ENCODE data around the gene CNKSR1.
A peak's percentile ranks its signal among the peaks of the same experiment; 100 is the strongest.

The CNKSR1 gene

GRCh38 chr1:26184086-26184485 lies 6.8 kb downstream of the CNKSR1 start:
- DNase-seq (ENCODE audit: low read depth in 2 of 2) = no peak

- DNase-seq (ENCODE audit: low read depth in 2 of 2) = no peak
Observed at GRCh38 chr1:26184883-26185282, 7.6 kb downstream of the CNKSR1 start.

GRCh38 chr1:26187882-26188281 lies 10.6 kb downstream of the CNKSR1 start:
- no peak for DNase-seq (ENCODE audit: low read depth in 2 of 2)

- DNase-seq (ENCODE audit: low read depth in 2 of 2) = no peak
Observed at GRCh38 chr1:26188477-26188876, 11.2 kb downstream of the CNKSR1 start.

GRCh38 chr1:26189331-26189730 lies 12.0 kb downstream of the CNKSR1 start:
- DNase-seq (ENCODE audit: low read depth in 2 of 2) = no peak

DNA sequence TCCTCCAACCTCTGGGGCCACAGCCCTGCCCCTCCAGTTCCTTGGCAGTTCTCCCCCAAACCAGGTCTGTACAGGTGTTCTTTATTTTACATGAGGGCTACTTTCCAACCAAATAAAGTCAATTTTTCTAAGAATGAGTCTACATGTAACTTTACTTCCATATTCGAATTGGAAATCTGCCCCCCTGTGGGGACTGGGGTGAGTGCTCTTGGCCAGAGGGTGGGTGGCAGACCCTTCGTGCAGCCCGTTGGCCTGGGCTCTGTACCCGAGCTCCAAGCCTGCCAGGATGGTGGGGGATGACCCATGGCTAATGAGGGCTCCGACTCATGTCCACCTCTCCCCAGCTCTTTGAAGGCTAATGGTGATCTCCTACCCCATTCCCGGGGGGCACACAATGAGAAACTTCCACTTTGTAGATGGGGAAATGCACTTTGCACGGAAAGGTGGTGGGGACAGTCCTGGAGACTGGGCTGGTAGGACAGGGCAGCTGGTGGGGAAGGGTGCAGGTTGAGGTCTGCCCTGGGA lies 12.5 kb downstream of the CNKSR1 start:
- DNase-seq (ENCODE audit: low read depth in 2 of 2) = no peak

- peak in 1 of 2 experiments; percentile 3 for DNase-seq (ENCODE audit: low read depth in 2 of 2)
Observed at GRCh38 chr1:26190373-26190987, 13.2 kb downstream of the CNKSR1 start, which contains the start of gene CATSPER4. Gene CATSPER4, plus strand, starts transcription at chr1:26190602. Its CDS starts 26 bp downstream, at chr1:26190628.

DNA sequence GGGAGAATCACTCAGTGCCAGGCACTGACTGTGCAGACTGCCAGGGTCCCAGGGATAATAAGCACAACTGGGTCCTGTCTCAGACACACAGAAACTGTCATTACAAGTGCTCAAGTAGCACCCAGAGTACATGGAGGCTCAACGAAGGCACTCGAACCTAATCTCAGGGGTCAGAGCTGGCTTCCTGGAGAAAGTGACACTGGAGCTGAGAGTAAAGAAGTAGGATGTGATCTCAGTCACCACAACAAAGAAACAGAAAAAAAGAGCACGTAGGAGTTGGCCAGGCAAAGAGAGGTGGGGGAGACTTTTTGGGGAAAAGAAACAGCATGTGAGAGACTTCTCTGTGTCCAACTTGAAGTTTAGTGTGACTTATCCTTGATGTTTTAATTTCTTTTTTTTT lies 14.4 kb downstream of the CNKSR1 start:
- DNase-seq (ENCODE audit: low read depth in 2 of 2) = no peak

GRCh38 chr1:26195805-26196204 lies 18.5 kb downstream of the CNKSR1 start:
- no peak for DNase-seq (ENCODE audit: low read depth in 2 of 2)

DNA sequence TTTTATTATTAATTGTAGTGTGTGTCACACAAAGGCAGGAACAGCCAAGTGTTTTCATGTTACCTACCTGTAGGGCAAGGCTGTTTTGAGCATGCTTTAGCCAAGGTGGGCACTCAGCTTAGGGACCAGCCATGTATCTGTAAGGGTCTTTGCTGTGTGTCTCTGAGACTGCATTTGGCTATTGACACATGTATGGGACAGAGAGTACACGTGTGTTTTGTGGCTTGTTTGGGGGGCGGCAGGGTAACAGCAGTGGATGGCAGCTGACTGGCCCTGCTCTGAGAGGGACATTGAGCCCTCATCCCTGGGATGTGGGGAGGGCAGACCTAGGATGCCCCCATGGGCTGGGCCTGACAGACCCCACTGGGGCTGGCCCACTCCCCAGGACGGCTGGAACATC lies 20.0 kb downstream of the CNKSR1 start:
- no peak for DNase-seq (ENCODE audit: low read depth in 2 of 2)

DNA sequence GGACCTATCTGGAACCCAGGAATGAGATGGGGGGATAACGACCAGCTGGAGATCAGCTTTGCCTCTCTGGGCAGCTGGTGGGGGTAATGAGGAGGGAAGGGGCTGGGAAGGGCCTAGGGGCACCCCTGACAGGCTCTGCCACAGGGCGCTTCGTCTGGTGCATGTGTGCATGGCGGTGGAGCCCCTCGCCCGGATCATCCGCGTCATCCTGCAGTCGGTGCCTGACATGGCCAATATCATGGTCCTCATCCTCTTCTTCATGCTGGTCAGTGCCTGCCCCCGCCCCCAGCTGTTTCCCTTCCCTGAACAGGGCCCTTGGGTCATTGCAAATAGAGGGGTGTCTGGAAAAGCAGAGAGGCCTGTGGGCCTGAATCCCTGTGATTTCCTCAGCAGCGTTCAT lies 20.5 kb downstream of the CNKSR1 start:
- no peak for DNase-seq (ENCODE audit: low read depth in 2 of 2)

DNA sequence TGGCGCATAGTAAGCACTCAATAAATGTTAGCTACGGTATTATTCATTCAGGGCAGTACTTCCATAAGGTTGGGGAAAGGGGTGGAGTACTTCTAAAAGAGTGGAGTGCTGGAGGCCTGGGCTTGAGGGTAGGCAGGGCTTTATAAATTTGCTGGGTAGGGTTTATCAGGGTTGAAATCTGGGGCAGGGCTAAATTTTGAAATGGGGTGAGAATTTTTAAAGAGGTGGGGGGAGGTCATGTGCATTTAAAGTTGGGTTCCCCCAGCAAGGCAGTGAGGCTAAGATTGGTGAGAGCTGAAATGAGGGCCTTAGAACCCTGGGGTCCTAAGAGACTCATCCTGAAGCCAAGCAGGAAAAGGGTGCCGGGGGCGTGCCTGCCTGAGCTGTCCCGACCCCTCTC lies 23.1 kb downstream of the CNKSR1 start:
- DNase-seq (ENCODE audit: low read depth in 2 of 2) = no peak

DNA sequence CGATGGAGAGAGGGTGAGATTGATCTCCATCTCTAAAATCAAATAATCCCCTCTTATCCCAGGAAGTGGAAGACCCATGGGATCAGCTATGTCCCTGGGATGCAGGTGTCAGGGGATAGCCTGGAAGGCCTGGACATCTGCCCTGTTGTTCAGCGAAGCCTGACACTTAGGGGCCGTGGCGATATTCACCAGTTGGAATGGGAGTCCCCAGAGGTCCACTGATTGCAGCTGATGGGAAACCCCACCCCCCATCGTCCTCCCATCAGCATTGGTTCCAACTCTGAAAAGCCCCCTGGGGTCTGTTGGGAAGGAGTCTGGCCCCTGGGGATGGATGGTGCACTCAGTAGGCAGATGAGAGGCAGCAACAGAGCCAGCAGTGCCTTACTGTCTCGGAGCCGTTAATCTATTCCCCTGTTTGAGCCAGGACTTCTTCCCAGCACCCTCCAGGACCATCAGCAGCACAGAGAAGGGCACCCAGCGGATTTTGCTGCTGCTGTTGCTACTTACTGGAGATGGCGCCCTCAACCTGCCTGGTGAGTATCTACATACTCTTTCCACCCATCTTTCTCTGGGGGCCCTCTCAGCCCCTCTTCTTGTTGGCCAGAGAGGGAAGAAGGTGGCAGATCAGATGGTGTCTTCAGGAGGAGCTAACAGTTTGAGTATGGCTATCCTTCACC lies 26.5 kb downstream of the CNKSR1 start:
- no peak for DNase-seq (ENCODE audit: low read depth in 2 of 2)

DNA sequence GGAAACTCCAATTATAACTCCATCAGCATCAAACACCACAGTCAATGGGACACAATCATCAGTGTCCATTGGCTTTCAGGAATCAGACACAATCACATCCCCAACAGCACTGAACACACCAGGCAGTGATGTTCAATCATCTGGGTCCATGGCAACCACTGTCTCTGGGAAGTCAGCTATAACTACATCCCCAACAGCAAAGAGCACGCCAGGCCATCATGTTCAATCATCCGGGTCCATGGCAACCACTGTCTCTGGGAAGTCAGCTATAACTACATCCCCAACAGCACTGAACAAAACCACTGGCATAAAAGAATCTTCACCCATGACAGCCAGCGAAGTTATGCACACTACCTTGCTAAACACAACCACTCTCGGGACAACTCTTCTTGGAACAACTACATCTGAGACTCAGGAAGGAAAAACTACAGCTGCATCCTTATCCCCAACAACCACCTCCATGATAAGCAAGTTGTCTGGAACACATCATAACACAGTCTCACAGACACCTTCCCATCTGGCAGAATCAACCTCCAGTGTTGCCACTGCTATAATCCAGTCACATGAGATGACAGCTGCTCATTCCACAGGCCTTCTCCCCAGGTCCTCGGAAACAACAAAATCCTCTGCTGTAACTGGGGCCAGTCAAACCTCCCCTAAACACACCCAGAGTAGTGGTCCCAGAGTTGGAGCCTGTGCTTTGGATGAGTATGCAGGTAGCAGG lies 33.0 kb downstream of the CNKSR1 start:
- no peak for DNase-seq (ENCODE audit: low read depth in 2 of 2)

DNA sequence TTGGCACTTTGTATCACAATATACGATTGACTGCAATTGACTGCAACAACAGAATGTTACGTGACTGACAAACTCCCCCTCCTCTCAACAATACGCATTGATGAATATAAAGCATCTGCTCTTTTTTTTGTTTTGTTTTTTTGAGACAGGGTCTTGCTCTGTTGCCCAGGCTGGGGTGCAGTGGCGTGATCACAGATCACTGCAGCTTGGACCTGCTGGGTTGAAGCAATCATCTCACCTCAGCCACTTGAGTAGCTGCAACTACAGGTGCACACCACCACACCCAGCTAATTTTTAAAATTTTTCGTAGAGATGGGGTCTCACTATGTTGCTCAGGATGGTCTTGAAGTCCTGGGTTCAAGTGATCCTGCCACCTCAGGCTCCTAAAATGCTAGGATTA lies 35.4 kb downstream of the CNKSR1 start:
- no peak for DNase-seq (ENCODE audit: low read depth in 2 of 2)

DNA sequence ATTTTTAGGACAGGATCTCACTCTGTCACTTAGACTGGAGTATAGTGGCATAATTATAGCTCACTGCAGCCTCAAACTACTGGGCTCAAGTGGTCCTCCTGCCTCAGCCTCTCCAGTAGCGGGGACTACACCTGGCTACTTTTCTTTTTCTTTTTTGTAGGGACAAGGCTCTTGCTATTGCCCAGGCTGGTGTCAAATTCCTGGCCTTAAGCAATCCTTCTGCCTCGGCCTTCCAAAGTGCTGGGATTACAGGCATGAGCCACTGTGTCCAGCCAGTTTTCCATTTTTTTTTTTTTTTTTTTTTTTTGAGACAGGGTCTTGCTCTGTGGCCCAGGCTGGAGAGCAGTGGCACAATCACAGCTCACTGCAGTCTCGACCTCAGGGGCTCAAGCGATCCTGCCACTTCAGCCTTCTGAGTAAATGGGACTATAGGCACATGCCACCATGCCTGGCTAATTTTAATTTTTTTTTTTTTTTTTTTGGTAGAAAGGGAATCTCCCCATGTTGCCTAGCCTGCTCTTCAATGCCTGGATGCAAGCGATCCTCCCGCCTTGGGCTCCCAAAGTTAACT lies 36.1 kb downstream of the CNKSR1 start:
- DNase-seq (ENCODE audit: low read depth in 2 of 2) = no peak

DNA sequence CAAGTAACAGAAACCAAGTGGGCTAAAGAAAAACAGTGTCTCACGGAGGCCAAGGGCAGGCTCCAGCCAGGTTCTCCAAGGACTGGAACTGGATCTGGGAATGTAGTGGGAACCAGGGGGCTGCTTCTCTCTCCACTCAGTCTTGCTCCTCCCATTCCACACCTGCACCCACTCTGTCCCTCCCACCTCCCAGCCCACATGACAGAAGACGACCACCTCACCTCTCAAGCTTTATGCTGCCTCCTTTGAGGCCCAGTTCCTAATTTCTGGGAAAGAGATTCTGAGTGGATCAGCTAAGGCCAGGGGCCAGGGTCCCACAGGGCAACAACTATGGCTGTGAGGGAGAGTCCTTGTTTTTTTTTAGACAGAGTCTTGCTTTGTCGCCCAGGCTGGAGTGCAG lies 38.0 kb downstream of the CNKSR1 start:
- no peak for DNase-seq (ENCODE audit: low read depth in 2 of 2)

DNA sequence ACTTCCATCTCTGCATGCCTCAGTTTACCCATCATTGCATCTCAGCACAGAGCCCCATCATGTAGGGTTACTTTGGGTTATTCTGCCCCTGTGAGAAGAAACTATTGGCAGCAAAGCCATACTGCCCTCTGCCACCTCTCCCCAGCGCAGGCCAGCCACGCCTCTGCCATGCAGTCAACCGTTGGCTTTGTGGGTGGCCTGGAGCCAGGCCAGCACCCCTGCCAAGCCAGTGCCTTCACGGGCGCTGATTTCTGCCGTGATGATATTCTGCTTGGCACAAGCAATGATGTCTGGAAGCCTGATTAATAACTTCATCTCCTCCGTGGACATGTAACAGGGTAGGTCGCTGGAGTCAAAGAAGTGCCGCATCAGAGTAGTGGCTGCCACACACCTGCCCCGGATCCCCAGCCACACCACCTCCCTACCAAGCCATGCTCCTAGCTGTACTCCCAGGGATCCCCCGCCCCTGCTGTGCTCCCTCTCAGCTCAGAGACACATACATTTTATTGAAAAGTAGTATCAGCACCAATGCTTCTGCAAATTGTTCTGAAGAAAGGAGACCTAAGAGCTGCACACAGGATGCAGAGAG lies 41.7 kb downstream of the CNKSR1 start:
- no peak for DNase-seq (ENCODE audit: low read depth in 2 of 2)

GRCh38 chr1:26220199-26220912 lies 43.1 kb downstream of the CNKSR1 start:
- DNase-seq (ENCODE audit: low read depth in 2 of 2) = no peak

- no peak for DNase-seq (ENCODE audit: low read depth in 2 of 2)
Observed at GRCh38 chr1:26221094-26221493, 43.8 kb downstream of the CNKSR1 start.

DNA sequence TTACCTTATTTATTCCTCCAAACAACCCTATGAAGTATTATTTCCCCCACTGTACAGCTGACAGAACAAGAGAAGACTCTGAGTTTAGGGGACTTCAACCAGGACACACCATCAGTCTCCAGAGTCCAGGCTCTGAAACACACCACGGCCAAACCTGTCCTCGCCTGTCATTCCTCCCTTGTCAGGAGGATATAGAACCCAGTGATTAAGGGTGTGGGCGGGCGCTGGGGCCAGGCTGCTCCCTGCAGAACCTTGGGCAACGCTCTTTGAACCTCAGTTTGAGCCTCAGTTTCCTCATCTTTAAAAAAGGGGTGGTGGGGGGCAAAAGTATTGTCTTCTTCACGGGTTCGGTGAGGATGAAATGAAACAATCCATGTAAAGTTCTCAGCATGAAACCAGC lies 47.3 kb downstream of the CNKSR1 start:
- no peak for DNase-seq (ENCODE audit: low read depth in 2 of 2)

Data from fibroblast of skin of left quadriceps (primary cell).